ENCODE measurements around the gene SKP1. TPM values are rescaled to one million over a fixed set of nuclear protein-coding genes. Genes with fewer than 3 reads are reported as not detected.

Gene SKP1
- total RNA-seq, 4 donors from 2014 or later: 143 to 261 (median 196) TPM

GRCh38 chr5:134114886-134115805 is 61.6 kb downstream of the SKP1 start:
- DNase-seq (ENCODE audit: low spot score in 2 of 2): no peak
- no peak for TF ChIP-seq POLR2A (IDR thresholded peaks at IDR 0.05)
- no peaks in the 10 kb centered on the region for H3K36me3 ChIP-seq
- H3K9me3 ChIP-seq: no peaks in the 10 kb centered on the region
- WGBS: 38% methylated on average over 11 of the region's 110 CpGs
- peak overlapping the region; percentile 60 for H3K4me3 ChIP-seq
- H3K27ac ChIP-seq: no peak overlapping the region
- H3K27me3 ChIP-seq: no peaks in the 10 kb centered on the region
- peaks cover 32% of the 10 kb centered on the region for H3K4me1 ChIP-seq

- H3K36me3 ChIP-seq: no peaks in the 10 kb centered on the region
- no peaks in the 10 kb centered on the region for H3K9me3 ChIP-seq
- no peak within 1 kb of the TSS for H3K27ac ChIP-seq
- H3K4me3 ChIP-seq: peak within 1 kb of the TSS; percentile 60
- peaks cover 32% of the 10 kb centered on the region for H3K4me1 ChIP-seq
- peak in 1 of 2 donors; percentile 81 for DNase-seq (ENCODE audit: low spot score in 2 of 2)
- TF ChIP-seq EP300 (IDR thresholded peaks at IDR 0.05) (no peak), CTCF (IDR thresholded peaks at IDR 0.05) (no peak), POLR2A (IDR thresholded peaks at IDR 0.05) (no peak), POLR2AphosphoS5 (IDR thresholded peaks at IDR 0.05) (no peak)
- WGBS: 3% methylated on average over 16 of the region's 90 CpGs
- no peaks in the 10 kb centered on the region for H3K27me3 ChIP-seq
Observed at GRCh38 chr5:134113902-134114875, 62.6 kb downstream of the SKP1 start, which contains the start of gene TCF7. Gene TCF7, plus strand, starts transcription at chr5:134114681. Its CDS starts 226 bp downstream, at chr5:134114907.

GRCh38 chr5:134113363-134113889 is 63.3 kb downstream of the SKP1 start:
- 26% methylated on average over 14 of the region's 30 CpGs for WGBS
- DNase-seq (ENCODE audit: low spot score in 2 of 2): no peak
- H3K27ac ChIP-seq: no peak overlapping the region

GRCh38 chr5:134112726-134113362 is 63.9 kb downstream of the SKP1 start:
- H3K9me3 ChIP-seq: no peaks in the 10 kb centered on the region
- H3K4me1 ChIP-seq: peaks cover 32% of the 10 kb centered on the region
- H3K36me3 ChIP-seq: no peaks in the 10 kb centered on the region
- DNase-seq (ENCODE audit: low spot score in 2 of 2): no peak
- WGBS: 63% methylated on average over 15 of the region's 18 CpGs
- H3K27me3 ChIP-seq: no peaks in the 10 kb centered on the region
- no peak overlapping the region for H3K4me3 ChIP-seq
- TF ChIP-seq EP300 (IDR thresholded peaks at IDR 0.05) (no peak), CTCF (IDR thresholded peaks at IDR 0.05) (no peak), POLR2AphosphoS5 (IDR thresholded peaks at IDR 0.05) (no peak)
- H3K27ac ChIP-seq: no peak overlapping the region

More at GRCh38 chr5:134113363-134113889, 63.3 kb downstream of the SKP1 start:
- Histone ChIP-seq H3K36me3 (no peaks in the 10 kb centered on the region), H3K4me1 (peaks cover 32% of the 10 kb centered on the region), H3K9me3 (no peaks in the 10 kb centered on the region), H3K27me3 (no peaks in the 10 kb centered on the region), H3K4me3 (peak overlapping the region; percentile 60)
- TF ChIP-seq CTCF (IDR thresholded peaks at IDR 0.05): no peak
- TF ChIP-seq POLR2AphosphoS5 (IDR thresholded peaks at IDR 0.05): no peak
- TF ChIP-seq EP300 (IDR thresholded peaks at IDR 0.05): no peak
- TF ChIP-seq POLR2A (IDR thresholded peaks at IDR 0.05): no peak
